Left cardiac atrium (tissue), 4 donors: ENCODE measurements around the gene UHRF2. TPM values are rescaled to one million over a fixed set of nuclear protein-coding genes. Genes with fewer than 3 reads are reported as not detected.
"Not testable (repeated sequence)": the region's sequence is repeated elsewhere in the genome, so short reads cannot be mapped to it uniquely, and the experiment has no call there.

Source experiments
- ATAC-seq, 2 donors: fragments of 200-7000 bp; cut with Tn5 transposase; one replicate each; pipeline ENCODE4 v1.9.1; 2020; ENCODE audit warnings: mild to moderate bottlenecking in 2 of 2, moderate library complexity in 2 of 2
- DNase-seq: peaks from one replicate; pipeline ENCODE4 v3.0.0-alpha.2; 2020
- intact Hi-C, 2 donors: fragments of 100-400 bp; cut with DNase I; formaldehyde crosslinking; loops; one replicate each; pipeline versions ENCODE4 v1.14.1 to v1.15.1; 2022 to 2023
- long read RNA-seq: library from polyadenylated mRNA; unstranded; transcript quantifications from one replicate; pipeline ENCODE4 v2.0.0, GENCODE V29; 2021
- total RNA-seq, 2 donors: library from RNA; stranded (reverse); fragmentation: NEBNext Ultra II Directional; extraction: Animal tissue kit (Norgen Biotek cat#: 25700); gene quantifications; one replicate each; pipeline ENCODE4 v1.2.1, GENCODE V29; 2021
- donor health status: DM: no; HTN: yes; CAD: no.
- donor health status: DM: no; HTN: yes; CAD: no; lungs with severe emphysema.
- donor health status: DM: yes; HTN: yes; CAD: no.
- donor health status: Dilated cardiomyopathy.

The UHRF2 gene, protein sequence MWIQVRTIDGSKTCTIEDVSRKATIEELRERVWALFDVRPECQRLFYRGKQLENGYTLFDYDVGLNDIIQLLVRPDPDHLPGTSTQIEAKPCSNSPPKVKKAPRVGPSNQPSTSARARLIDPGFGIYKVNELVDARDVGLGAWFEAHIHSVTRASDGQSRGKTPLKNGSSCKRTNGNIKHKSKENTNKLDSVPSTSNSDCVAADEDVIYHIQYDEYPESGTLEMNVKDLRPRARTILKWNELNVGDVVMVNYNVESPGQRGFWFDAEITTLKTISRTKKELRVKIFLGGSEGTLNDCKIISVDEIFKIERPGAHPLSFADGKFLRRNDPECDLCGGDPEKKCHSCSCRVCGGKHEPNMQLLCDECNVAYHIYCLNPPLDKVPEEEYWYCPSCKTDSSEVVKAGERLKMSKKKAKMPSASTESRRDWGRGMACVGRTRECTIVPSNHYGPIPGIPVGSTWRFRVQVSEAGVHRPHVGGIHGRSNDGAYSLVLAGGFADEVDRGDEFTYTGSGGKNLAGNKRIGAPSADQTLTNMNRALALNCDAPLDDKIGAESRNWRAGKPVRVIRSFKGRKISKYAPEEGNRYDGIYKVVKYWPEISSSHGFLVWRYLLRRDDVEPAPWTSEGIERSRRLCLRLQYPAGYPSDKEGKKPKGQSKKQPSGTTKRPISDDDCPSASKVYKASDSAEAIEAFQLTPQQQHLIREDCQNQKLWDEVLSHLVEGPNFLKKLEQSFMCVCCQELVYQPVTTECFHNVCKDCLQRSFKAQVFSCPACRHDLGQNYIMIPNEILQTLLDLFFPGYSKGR
- 10 to 100 TPM; 18.0 to 18.1 TPM for total RNA-seq
- long read RNA-seq, partial matches to known transcripts: 7 of 10 reads
- long read RNA-seq, other reads (novel, unspliced or antisense): 1 of 10 reads

DNA sequence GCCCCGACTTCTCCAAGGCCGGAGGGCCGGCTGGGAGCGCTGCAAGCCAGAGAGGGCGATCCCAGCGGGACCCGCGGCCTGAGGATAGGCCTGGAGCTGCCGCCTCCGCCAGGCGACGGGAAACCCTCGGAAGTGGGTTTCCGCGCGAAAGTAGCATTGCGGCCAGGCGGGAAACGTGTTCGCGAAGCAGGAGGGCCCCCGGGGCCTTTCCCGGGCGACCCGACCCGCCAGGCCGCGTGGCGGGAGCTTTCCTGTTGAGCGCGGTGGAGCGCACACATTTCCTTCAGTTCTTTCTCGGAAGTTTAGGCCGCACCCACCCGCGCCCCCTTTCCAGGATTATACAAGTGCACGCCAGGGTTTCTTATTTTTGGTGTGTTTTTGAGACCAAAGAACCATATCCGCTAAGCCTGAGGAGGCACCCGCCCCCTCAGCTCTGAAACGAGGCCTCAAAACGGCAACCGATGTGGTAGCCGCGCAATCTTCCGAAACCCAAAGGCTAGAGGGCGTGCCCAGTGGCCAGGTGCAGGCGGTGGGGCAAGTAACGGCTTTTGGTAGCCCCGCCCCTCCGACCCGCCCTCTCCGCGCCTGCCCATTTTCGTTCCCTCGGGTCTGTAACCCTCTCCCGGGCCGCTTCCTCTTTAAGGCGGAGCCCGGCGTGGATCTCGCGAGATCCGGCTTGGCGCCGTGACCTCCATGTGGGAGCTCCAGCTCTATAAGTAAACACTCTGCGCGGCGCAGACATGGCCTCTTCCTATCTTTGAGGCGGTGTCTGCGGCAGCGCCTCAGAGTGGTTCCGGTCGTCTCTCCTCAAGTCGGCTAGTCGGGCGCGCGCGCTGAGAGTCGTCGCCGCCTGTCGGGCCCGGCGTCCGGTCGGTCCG lies at the start of gene UHRF2:
Gene UHRF2 (plus strand): TSS at position 713 of the 878 bp plus-strand sequence. CDS start 292 bp downstream, outside the sequence.
- intact Hi-C loops: no loop called here
- ATAC-seq: peak; percentile 98

DNA sequence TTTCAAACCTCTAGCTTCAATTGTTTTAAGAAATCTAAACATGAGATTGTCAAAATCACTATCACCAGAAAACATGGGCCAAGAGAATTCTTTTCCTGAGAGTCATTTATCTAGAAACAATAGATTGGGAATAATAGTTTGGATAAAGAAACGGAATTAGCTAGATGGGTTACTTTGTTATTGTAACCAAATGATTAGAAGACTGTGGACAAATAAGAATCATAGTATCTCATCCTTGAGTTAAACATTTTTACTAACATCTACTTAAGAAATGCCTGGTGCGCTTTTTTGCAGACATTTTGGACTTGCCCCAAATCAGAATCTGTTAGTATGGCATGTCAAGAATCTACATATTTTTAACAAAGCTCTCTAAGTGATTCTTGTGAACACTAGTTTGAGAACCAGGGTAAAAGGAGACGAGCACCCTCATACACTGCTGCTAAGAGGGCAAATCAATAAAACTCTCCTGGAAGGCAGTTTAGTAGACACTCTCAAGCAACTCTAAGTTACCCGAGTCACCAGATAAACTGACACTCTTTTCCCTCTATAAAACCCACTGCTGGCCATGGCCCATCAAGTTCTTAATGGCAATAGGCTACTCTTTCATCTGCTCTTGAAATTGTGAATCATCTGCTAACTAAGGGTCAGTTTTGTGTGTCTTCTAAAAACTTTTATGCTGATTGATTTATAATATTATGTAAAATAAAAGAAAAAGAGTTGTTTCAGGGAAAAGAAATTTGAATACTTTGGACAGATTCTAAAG lies 45.7 kb upstream of the UHRF2 start:
- ATAC-seq: no peak
- intact Hi-C loops: loop anchor here in 1 of 2 donors (10.0 kb wide), 1 partner anchor 57 kb away; no protein-coding TSS in a partner anchor
- DNase-seq: no peak

More for the DNA sequence above, at the start of gene UHRF2:
- DNase-seq: peak; percentile 99

DNA sequence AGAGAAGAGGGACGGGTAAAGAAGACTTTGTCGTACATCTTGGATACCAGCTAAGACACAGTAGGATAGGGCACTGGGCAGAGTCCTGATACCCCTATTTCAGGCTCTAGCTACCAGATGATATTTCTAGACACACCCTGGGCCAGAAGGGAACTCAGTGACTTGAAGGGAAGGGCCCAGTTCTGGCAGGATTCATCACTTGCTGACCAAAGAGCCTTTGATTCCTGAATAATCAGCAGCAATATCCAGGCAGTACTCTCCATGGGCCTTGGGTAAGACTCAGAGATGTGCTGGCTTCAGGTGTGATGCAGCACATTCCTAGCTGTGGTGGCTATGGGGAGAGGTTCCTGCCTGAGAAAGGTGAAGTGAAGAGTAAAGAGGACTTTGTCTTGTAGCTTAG lies 44.2 kb upstream of the UHRF2 start:
- no peak for ATAC-seq
- DNase-seq: no peak
- intact Hi-C loops: loop anchor here in 1 of 2 donors (10.0 kb wide), 1 partner anchor 56 kb away; no protein-coding TSS in a partner anchor

DNA sequence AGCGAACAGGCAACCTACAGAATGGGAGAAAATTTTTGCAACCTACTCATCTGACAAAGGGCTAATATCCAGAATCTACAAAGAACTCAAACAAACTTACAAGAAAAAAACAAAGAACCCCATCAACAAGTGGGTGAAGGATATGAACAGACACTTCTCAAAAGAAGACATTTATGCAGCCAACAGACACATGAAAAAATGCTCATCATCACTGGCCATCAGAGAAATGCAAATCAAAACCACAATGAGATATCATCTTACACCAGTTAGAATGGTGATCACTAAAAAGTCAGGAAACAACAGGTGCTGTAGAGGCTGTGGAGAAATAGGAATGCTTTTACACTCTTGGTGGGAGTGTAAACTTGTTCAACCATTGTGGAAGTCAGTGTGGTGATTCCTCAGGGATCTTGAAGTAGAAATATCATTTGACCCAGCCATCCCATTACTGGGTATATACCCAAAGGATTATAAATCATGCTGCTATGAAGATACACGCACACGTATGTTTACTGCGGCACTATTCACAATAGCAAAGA lies 31.5 kb upstream of the UHRF2 start:
- DNase-seq, intact Hi-C loops, ATAC-seq: not testable (repeated sequence)

DNA sequence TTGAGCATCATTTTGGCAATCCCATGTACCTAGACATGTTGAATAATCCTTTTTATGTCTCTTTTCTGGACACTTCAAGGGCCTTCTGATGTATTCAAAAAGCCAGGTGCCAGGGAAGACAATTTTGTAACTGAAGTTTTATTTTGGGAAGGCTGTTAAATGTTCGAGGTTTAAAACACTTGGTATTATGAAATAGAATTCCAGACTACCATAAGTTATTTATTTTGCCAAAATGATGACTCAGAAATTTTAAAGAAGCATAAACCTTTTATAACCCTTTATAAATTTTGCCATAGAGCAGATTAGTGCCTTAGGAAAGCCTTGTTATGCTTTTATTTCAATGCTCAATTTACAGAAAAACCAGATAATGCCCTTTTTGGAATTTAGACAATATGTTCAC lies 30.3 kb upstream of the UHRF2 start:
- intact Hi-C loops: no loop called here

DNA sequence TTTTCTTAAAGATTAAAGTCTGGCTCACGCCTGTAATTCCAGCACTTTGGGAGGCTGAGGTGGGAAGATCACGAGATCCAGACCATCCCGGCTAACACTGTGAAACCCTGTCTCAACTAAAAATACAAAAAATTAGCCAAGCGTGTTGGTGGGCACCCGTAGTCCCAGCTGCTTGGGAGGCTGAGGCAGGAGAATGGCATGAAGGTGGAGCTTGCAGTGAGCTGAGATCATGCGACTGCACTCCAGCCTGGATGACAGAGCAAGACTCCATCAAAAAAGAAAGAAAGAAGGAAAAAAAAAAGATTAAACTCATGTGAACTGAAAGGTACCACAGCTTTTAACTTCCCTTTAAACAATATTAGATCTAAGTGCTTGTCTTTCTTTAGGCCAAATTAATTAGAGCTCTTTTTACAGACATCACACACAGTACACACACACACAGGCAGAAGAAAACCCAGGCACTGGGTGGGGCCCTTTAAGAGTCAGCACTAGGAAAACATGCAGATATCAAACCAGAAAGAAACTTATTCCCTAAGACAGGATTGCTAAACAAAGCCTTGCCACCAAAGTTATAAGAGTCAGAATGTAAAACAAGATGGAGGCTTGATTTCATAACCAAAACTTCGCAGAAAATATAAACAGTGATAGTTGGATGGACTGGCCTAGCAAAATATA lies 29.3 kb upstream of the UHRF2 start:
- intact Hi-C loops: no loop called here
- DNase-seq (no peak), ATAC-seq (peak in 1 of 2 donors; percentile 72)

More for the DNA sequence above, 30.3 kb upstream of the UHRF2 start:
- no peak for DNase-seq
- no peak for ATAC-seq

DNA sequence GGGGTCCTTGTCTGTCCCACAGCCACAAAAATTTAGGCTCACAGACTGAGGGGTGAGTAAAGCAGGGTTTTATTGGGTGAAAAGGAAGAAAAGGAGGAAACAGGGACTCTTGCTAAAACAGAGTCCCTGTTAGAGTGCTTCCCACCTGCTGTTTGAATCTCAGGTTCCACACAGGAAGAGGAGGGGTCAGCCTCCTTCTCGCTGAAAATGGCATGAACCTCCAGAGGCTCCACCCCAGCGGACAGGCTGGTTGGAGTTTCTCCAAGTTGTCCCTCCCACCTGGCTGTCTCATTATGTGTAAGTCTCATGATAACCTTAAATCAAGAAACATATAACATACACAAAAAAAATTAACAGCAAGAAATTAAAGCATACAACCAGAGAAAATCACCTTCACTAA lies 28.3 kb upstream of the UHRF2 start:
- intact Hi-C loops: no loop called here

DNA sequence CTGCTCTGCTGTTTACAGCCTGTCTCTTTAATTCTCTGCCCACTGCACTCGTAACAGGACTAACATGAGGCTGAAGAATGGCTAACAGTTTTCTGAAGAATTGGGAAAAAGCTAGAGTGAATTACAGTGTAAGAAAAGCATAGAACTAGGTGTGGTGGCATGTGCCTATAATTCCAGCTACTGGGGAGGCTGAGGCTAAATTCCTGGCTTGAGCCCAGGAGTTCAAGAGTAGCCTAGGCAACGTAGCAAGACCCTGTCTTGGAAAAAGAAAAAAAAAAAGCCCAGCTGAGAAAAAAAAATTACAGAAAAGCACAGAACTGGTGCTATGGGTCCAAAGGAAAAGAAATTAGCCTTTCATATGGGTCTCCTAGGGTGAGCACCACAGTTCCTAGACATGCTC lies 13.9 kb upstream of the UHRF2 start:
- intact Hi-C loops: no loop called here
- ATAC-seq (no peak), DNase-seq (no peak)

More for the DNA sequence above, 28.3 kb upstream of the UHRF2 start:
- DNase-seq: no peak
- ATAC-seq: no peak

DNA sequence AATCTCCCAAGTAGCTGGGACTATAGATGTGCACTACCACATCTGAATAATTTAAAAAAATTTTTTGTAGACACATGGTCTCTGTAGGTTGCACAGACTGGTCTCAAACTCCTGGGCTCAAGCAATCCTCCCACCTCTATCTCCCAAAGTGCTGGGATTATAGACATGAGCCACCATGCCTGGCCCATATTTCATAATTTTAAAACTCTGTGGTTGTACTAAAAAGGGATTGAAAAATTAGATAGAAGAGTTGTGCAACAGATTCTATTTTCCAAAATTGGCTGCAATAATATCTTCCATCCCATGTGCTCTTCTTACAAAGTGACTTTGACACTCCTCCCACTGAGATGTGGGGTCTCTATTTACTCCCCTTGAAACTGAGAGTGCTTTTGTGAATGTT lies 7.6 kb upstream of the UHRF2 start:
- intact Hi-C loops: no loop called here
- ATAC-seq: no peak
- DNase-seq: no peak

DNA sequence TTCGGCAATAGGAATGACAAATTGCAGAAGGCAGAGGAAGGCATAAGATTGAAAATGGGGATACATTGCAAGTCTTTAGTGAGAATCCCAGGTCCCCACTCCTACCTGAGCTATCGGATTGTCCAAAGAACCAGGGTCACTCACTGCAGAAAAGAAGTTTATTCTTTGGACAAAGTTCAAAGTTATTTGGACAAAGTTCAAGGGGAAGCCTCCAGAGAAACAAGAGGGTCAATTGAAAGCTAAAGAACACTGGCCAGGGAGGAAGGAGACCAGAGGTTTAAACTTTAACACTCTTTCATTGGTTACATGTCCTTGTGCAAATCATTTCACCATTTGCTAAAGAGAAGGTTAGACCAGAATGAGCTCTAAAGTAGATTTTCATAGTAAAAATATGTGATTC lies 5.2 kb upstream of the UHRF2 start:
- intact Hi-C loops: no loop called here
- no peak for ATAC-seq
- DNase-seq: no peak

DNA sequence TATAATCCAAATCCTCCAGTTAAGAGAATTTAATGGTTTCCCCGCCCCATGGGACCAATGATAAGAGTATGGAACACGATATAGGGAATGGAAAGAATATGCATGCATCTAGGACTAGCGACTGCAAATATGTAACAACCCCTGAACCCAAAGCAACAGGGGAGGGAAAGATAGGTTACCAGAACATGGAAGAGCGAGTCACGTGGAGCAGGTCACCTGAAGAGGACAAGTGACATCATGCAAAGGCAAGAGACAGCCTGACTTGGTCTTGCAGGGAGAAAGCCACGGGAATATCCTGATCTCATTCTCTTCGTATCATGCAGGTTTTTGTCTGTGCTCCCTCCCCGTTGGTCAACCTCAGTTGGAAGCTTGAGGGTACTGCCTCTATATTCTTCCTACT lies 4.7 kb upstream of the UHRF2 start:
- intact Hi-C loops: no loop called here
- DNase-seq: no peak
- ATAC-seq: no peak

DNA sequence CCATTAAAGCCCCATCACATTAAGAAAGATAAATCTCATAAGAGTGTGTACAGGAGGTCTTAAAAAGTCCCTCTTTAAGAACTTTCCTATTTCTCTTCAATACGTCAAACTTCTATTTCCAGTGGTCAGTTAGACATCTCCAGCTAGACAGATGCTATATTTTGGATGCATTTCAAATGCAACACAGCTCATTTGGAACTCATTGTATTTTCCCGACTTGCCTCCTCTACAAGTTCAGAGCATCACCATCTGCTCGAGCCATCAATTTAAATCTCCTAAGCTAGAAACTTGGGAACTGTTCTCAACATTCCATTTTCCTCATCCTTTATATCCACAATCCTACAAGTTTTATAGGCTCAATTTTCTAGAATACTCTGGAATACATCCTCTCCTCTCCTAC lies 3.2 kb upstream of the UHRF2 start:
- intact Hi-C loops: no loop called here
- DNase-seq (no peak), ATAC-seq (no peak)

DNA sequence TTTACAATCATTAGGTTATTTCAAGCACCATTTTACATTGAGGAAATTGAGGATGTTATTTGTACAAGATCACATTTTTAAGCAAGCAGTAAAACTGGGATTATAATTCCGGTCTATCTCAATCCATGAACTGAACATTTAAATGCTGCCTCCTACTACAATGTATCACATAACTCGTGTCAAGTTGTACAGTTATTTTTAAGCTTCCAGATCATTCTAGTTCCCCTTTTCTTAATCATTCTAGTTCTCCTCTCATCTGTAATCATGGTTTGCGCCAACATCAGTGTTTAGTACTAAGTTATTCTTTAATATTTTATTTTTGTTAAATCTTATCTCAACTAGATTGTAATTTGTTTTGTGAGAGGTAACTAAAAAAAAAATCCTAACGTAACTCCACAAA lies 2.4 kb upstream of the UHRF2 start:
- ATAC-seq (no peak), DNase-seq (no peak)
- intact Hi-C loops: no loop called here

DNA sequence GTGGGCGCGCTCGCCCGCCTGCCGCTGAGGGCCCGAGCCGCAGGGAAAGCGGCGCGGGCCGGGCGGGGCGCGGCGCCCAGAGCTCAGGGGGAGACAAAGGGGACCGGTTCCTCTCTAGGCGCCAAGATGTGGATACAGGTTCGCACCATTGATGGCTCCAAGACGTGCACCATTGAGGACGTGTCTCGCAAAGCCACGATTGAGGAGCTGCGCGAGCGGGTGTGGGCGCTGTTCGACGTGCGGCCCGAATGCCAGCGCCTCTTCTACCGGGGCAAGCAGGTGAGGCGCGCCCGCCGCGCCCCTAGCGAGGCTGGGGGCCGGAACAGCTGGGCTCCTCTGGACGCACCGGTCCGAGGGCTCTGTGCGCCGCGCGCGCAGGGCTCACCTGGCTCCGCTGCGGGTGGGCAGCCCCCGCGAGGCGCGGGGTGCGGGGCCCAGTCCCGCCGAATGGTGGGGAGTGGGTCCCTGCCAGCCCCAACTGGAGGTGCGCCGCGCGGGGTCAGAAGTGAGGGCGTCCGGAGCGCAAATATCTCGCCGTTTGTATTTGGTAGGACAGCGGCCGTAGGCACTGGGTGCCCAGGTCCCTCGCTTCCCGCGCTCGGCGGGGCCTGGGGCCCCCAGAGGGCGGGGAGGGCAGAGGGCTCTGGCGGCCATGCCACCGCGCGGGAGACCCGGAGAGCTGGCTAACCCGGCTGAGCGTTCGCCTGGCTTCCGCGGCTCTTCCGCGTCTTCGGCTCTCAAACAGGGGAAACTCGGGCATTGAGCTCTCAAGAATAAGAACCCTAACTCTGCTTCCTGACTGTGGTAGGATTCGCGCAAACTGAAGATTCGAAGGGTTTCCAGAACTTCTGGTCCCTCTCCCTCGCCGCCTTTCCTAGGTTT lies 607 bp downstream of the UHRF2 start:
- intact Hi-C loops: no loop called here
- ATAC-seq: peak; percentile 28 to 36
- DNase-seq: peak; percentile 46

DNA sequence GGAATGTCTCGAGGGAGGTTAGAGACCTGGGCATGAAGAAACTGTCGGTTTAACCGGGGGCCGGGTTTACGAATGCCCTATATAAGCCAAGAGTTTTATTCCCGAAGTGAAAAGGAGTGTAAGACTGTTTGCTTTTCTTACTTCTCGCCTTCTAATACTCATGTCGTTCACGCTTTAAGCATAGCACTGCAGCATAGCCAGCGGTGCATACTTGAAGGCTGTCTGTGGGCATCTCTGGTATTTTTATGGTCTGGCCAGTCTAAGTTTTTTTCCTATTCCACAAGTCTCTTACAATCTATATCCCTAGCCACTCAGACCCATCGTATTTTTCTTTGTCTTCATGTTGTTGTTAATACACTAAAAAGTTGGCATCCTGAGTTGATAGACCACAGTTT lies 1.2 kb downstream of the UHRF2 start:
- intact Hi-C loops: no loop called here
- DNase-seq (no peak), ATAC-seq (no peak)

DNA sequence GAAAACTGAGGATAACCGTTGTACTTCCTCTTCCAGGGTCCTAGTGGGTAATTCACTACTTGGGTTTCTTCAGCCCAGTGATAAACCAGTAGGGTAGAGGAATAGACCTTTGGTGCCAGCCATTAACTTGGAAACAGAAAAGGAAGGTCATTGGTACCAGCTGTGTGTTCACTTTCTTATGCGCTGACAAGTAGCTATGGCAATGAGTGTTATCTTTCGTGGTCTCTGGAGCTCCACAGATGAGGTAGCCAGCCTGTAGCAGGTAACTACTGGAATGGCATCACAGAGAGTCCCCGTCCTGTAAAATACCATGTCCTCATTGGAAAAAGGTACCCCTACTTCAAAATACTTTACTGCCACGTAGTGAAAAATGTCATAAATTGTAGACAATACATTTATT lies 2.3 kb downstream of the UHRF2 start:
- ATAC-seq: no peak
- no peak for DNase-seq
- intact Hi-C loops: no loop called here

DNA sequence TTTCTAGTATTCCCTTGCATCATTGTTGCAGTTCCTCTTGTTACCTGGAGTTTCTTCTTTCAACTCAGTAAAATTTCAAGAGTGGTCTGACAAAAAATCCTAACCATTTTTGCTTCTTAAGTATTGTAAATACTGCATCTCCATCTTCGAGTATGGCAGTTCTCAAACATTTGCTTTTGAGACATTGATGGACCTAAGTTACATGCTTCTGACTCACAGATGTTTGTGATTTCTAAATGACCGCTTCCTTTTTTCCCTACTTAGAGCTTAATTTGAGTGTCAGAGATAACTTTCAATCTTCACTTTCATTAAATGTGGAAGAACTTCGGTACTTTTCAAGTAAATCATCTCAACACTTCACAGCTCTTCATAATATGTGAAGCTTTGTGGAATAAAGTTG lies 4.2 kb downstream of the UHRF2 start:
- intact Hi-C loops: no loop called here
- no peak for DNase-seq
- no peak for ATAC-seq
